Dermis microvascular lymphatic vessel endothelial cell (primary cell): ENCODE measurements around the gene PTGR2. TPM values are rescaled to one million over a fixed set of nuclear protein-coding genes. Genes with fewer than 3 reads are reported as not detected.
"Not testable (repeated sequence)": the region's sequence is repeated elsewhere in the genome, so short reads cannot be mapped to it uniquely, and the experiment has no call there.

Experiments
- DNase-seq, 2 donors: peaks; one replicate each; pipeline versions ENCODE4 v3.0.0 to v3.0.0-alpha.2; 2010; ENCODE audit warnings: low read depth in 2 of 2
- total RNA-seq: library from RNA; depleted of rRNA; stranded (reverse); fragments of >200 nt; gene quantifications from 2 replicates; pipeline ENCODE4 v1.2.1, GENCODE V29; 2014

The PTGR2 gene
- total RNA-seq, result 0.76 and 1.7 TPM in 2 replicates

DNA sequence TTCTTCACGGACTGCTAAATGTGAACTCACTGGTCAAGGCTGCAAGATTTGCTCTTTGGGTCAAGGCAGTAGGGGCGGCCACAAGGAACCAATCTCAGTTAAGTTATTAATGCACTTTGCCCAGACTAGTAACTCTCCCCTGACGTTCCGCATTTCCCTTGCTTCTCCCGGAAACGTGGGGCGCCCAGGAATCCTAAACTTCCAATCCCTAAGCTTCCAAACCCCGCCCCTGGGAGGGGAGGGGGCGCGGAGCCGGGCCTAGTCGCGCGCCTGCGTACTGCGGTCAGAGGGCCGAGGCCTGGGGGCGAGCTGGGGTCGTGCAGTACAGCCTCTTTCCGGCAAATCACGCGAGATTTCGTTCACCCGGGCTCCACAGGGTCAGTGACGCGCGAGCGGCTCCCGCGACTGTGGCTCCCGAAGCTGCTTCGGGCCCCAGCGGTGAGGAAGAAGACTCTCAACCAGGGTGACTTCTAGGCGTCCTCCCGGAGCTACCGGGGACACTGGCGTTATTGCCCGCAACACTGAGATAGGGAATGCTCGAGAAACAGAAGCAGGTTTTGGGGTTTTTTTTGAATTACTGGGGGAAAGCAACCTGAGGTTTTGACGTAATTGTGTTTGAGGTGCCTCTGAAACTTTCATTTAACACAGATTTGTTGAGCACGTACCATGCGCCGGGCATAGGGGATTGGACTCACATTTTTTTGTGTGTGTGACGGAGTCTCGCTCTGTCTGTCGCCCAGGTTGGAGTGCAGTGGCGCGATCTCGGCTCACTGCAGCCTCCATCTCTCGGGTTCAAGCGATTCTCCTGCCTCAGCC, at the start of gene PTGR2:
TSS of gene PTGR2 (plus strand) at position 265 of the 816 bp plus-strand sequence. CDS start 7,032 bp downstream, outside the sequence.
- peak; percentile 90 to 94 for DNase-seq

DNA sequence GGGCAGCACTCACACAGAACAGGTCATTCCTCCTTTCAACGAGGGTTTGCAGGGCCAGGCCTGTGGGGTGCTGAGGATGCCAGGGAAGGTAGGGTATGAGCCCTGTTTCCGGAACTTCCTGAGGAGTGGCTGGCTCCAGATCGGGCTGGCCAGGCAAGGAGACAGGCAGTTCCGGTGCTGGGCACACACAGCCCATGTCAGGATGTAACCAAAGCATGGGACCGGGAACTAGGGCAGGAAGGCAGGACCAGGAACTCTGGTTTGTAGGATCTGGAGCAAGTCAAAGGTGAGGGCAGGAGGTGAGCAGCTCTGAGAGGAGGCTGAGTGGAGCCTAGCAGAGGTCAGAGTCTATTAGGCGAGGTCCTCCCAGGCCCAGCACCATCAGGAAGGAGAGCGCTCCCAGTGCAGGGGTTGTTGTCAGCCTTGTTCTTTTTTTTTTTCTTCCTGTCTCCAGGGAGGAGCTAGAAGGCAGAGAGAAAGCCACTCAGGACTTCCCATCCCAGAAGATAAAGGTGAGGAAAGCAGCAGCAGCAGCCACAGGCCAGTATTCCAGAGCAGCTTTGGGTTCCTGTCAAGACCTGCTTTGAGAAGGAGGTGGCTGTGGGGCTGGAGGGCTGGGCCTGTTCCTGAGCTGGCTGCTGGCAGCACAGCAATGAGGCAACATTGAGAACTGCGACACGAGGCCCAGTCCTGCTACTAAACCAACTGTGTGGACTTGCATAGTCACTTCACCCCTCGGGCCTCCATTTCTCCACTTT, 49.0 kb upstream of the PTGR2 start:
- peak in 1 of 2 donors; percentile 34 for DNase-seq

- no peak for DNase-seq
These were observed 47.0 kb upstream of the PTGR2 start for GRCh38 chr14:73804636-73805035.

GRCh38 chr14:73807457-73807856, 44.2 kb upstream of the PTGR2 start:
- DNase-seq, result no peak

- no peak for DNase-seq
These were observed 42.2 kb upstream of the PTGR2 start for GRCh38 chr14:73809391-73809790.

DNA sequence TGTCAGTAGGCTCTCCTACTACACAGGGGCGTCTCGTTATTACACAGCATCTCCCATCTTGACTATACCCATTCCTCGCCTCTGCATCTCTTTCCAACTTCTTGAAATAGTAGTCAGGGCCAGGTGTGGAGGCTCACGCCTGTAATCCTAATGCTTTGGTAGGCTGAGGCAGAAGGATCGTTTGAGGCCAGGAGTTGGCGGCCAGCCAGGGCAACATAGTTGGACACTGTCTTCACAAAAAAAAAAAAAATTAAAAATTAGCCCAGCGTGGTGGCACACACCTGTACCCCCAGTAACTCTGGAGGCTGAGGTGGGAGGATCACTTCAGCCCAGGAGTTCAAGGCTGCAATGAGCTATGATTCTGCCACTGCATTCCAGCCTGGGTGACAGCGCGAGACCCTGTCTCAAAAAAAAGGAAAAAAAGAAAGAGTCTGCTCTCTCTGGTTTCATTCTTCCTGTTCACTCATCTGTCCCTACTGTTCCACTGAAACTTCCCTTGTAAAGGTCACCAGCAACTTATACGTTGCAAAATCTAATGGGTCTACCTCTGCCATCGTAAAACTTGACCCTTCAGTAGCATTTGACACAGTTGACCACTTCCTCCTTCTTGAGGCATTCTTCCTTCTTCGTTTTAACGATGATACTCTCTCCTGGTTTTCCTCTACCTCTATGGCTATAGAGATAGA, 41.0 kb upstream of the PTGR2 start:
- no peak for DNase-seq

DNA sequence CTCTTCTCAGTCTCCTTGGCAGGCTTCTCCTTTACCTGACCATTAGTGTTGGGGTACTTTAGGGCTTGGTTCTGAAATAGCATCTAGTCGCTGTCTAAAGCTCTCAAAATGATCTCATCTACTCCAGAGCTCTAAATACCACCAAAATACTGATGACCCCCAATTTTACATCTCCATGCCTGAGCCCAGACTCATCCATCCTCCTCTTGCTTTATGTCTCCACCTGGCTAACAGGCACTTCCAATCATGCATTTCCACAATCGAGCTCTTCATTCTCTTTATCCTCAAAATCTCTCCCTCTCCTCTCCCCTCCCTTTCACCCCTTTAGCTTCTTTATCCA, 40.5 kb upstream of the PTGR2 start:
- no peak for DNase-seq

- no peak for DNase-seq
These were observed 37.5 kb upstream of the PTGR2 start for GRCh38 chr14:73814153-73814552.

GRCh38 chr14:73815849-73816248, 35.8 kb upstream of the PTGR2 start:
- DNase-seq, result no peak

DNA sequence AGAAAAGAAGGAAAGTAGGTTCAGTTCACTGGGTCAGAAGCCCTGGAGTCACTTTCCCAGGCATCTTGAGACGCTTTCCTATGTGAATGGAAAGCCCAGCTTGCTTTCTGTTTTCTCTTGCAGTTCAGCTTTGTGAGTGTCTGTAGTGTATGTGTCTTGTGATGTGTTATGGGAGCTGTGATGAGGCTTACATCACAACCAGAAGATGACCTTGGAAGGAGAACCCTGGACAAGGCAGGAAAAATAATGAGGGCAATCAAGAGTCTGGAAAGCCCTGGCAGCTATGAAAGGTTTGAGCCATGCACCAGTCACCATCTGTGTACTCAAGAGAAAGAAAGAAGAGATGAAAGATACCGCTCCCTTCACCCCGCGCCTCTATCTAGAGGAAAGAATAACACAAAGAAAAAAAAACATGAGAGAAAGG, 35.2 kb upstream of the PTGR2 start:
- no peak for DNase-seq

DNA sequence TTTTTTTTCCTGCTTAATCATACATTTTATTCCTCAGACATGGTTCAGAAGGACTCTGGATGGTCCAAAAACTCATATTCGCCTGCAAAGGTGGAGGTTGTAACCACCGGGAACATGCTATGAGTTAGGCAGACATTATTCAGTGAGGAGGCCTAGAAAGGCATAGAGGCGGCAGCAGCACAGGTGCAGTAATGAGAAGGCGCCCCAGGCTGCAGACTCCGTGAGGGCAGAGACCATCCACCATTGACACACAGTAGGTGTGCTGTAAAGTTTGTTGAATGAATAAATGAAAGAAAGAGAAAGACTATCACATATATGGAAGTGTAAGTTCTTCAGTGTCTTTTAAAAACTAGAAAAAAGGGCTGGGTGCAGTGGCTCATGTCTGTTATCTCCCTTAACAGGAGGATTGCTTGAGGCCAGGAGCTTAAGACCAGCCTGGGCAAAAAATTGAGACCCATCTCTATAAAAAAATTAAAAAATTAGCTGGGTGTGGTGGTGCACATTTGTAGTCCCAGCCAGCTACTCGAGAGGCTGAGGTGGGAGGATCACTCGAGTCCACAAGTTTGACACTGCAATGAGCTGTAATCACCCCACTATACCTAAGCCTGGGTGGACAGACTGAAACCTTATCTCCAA, 34.5 kb upstream of the PTGR2 start:
- DNase-seq, result no peak

- DNase-seq, result no peak
These were observed 32.8 kb upstream of the PTGR2 start for GRCh38 chr14:73818821-73819220.

DNA sequence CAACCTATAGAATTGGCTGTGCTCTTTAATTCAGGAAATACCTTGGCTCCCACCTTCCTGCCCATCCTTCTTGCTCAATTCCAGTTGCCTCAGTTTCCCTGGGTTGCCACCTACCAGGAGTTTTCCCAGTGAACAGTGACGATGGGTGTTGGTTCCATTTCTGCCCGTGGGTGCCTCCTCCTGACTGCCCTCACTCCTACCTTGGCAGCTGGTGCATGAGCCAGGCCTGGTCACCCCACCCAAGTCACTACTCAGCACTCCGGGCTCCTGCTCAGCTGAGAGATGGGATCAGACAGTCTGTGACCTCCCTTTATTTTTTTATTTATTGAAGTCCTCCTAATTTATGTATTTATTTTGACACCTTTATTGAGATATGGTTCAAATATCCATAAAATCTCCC, 31.0 kb upstream of the PTGR2 start:
- DNase-seq, result no peak

- DNase-seq, result no peak
These were observed 28.2 kb upstream of the PTGR2 start for GRCh38 chr14:73823339-73823885.

- DNase-seq, result no peak
These were observed 27.5 kb upstream of the PTGR2 start for GRCh38 chr14:73824127-73824526.

GRCh38 chr14:73824536-73824935, 27.1 kb upstream of the PTGR2 start:
- no peak for DNase-seq

GRCh38 chr14:73825551-73826188, 26.0 kb upstream of the PTGR2 start:
- DNase-seq, result peak; percentile 73 to 83

GRCh38 chr14:73827190-73827589, 24.4 kb upstream of the PTGR2 start:
- not testable (repeated sequence) for DNase-seq

- no peak for DNase-seq
These were observed 22.6 kb upstream of the PTGR2 start for GRCh38 chr14:73829071-73829470.

DNA sequence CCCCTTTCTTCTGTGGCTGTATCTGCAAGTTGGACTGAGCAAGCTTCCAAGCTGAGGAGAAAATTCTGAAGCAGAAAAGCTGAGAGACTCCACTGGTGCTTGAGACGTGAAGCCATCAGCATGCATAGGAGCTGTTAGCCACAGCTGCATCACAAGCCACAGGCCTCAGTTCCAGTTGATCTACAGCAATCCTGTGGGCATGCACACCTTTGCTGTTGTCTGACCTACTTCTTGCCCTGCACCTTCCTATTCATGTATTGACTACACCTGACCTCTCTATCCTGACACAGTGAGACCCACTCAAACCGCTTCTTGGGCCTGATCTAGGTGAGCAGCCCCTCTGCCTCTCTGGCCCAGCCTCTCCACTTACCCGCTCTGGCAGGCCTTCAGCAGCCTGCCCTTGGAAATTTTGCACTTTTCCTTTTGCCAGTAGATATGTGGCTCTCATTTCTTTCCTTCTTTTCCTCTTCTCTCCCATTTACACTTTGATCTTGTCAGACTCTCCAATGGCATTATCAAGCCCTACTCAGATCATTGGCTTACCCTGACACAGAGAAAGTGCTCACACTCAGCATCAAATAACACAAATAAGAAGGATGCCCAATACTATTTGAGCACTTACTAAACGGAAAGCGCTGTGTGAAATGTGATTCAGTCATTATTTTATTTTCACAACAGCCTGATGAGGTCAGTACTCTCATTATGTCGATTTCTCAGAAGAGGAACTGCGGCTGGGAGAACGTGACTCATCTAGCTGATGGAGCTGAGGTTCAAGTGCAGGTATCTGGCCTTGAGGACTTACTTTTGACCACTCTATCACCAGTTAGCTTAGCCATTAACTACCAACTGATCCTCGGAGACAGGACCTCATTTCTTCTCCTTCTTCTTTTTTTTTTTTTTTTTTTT, 21.9 kb upstream of the PTGR2 start:
- DNase-seq, result peak in 1 of 2 donors; percentile 76
